Choroid plexus epithelial cell (primary cell): ENCODE measurements around the gene GNAO1.

Source experiments
- DNase-seq: peaks from one replicate; pipeline ENCODE4 v3.0.0-alpha.2; 2010; ENCODE audit warnings: low read depth
- H3K4me3 ChIP-seq: 2 replicates; pipeline ENCODE4 v1.5.1; 2011; ENCODE audit warnings: low read depth, mild to moderate bottlenecking, control low read depth, low read length, moderate library complexity
- CTCF ChIP-seq: conservative IDR thresholded peaks from 2 replicates; pipeline ENCODE4 v1.5.1; 2011; ENCODE audit warnings: low read depth, mild to moderate bottlenecking, control low read depth, inconsistent platforms, low read length, moderate library complexity

The GNAO1 gene

GRCh38 chr16:56302506-56302905, 111.2 kb downstream of the GNAO1 start:
- no peak for TF ChIP-seq CTCF
- DNase-seq: no peak
- H3K4me3 ChIP-seq: no peak overlapping the region

GRCh38 chr16:56303066-56303715, 111.9 kb downstream of the GNAO1 start:
- no peak for DNase-seq
- no peak for TF ChIP-seq CTCF
- H3K4me3 ChIP-seq: no peak overlapping the region

DNA sequence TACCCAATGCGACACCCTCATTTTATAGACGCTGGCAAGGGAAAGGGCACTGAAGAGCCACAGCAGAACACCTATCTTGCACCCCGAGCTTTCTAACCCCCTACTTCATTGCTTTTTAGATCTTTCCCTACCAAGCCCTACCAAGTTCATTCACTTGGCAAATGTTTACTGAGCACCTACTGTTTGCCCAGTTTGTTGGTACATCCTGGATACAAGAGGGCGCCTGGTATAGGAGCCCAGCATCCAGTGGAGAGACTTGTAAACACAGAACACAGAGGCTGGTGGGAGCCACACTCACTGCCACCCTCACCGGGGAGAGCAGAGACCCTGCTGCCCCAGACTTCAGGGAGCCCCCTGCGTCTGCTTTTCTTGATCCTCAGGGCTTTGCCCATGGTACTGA, 112.6 kb downstream of the GNAO1 start:
- DNase-seq: no peak
- no peak overlapping the region for H3K4me3 ChIP-seq
- TF ChIP-seq CTCF: no peak

DNA sequence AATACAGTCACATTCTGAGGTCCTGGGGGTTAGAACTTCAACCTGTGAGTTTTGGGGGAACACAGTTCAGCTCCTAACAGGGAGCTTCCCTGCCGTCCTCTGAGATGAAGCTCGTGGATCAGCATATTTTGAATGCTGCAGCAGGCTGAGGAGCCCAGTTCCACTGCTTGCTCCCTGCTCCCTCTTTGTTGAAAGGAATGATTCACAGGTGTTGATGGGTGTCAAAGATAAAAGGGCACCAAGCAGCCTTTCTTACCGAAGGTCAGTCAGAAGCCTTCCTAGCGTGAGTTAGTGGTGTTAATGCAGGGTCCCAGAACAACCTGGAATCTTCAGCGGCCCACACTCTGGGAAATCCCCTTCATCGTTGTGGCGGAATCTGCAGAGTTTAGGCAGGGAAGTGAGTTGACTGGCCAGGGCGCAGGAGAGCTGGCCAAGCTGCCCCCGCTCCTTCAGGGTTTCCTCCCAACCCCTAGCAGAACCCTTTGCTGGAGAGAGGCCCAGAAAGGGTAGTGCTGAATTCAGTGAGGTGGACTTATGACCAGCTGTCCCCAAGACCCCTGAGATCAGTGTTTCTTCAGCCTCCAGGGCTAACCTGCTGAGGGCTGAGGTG, 114.8 kb downstream of the GNAO1 start:
- no peak for DNase-seq
- no peak for TF ChIP-seq CTCF
- H3K4me3 ChIP-seq: no peak overlapping the region

- no peak for DNase-seq
- no peak for TF ChIP-seq CTCF
- H3K4me3 ChIP-seq: no peak overlapping the region
Observed at GRCh38 chr16:56306690-56307533, 115.6 kb downstream of the GNAO1 start.

DNA sequence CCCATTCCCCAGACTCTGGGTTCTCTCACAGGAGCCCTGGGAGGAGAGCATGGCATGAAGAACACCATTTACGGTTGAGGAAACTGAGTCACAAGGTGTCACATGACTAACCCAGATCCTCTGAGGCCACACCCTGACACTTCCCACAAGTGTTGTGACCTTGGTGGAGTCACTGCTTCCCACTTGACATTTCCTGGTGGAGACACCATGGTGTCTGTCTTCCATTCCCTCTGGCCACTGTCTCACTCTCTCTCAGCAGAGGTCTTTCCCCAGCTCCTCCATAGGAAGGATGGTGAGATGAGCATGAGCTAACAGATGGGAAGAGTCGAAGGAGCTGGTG, 116.2 kb downstream of the GNAO1 start:
- DNase-seq: no peak
- no peak for TF ChIP-seq CTCF
- H3K4me3 ChIP-seq: no peak overlapping the region
